ENCODE measurements around the gene CC2D2A.

CC2D2A gene

DNA sequence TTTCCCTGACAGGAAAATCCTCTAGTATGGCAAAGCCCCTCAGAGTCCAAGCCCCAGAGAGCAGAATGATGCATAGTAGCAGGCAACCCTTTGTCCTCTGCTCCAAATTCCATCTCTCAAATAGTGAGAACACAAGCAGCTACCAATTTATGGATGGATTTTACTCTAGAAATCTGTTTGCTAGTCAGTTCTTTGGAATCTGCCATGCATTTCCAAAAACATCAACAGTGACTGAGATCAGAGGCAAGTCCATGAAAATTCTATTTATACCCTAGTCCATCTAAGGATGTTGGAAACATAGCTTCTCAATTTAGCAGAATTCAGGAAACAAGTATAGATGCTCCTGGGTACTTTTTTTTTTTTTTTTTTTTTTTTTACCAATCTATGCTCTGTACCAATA lies 10.0 kb upstream of the CC2D2A start:
- H3K4me1 ChIP-seq (ENCODE audit: control insufficient read depth, insufficient read depth, low read length) = no peaks in the 10 kb centered on the region
- H3K27me3 ChIP-seq (ENCODE audit: control insufficient read depth, insufficient read depth, low read length, poor library complexity, severe bottlenecking) = no peaks in the 10 kb centered on the region
- no peaks in the 10 kb centered on the region for H3K9me3 ChIP-seq (ENCODE audit: control insufficient read depth, low read length)
- H3K4me3 ChIP-seq (ENCODE audit: insufficient read depth, low read depth, low read length) = no peak overlapping the region
- H3K36me3 ChIP-seq (ENCODE audit: control insufficient read depth, insufficient read depth, low read length) = no peaks in the 10 kb centered on the region
- no peak overlapping the region for H3K27ac ChIP-seq (ENCODE audit: insufficient read depth, low read depth, low read length, poor library complexity, severe bottlenecking)

DNA sequence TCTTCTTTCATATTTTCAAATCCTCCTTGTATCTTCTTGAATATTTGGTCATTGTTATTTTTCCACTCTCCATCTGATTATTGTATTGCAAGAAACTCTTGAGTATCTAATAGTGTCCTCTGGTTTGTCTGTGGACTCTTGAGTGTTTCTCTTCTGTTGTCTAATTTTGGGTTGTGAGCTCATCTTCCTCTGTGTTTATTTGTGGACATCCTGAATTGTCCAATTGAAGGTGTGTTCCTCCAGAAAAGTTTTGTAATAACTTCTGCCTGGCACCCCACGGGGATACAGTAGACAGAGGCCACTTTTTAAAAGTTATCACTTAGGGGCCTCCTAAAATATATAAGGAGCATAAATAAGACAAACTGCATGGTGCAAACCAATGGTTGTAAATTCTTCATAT lies 3.1 kb upstream of the CC2D2A start:
- Histone ChIP-seq H3K36me3 (ENCODE audit: control insufficient read depth, insufficient read depth, low read length) (no peaks in the 10 kb centered on the region), H3K27me3 (ENCODE audit: control insufficient read depth, insufficient read depth, low read length, poor library complexity, severe bottlenecking) (no peaks in the 10 kb centered on the region), H3K9me3 (ENCODE audit: control insufficient read depth, low read length) (no peaks in the 10 kb centered on the region), H3K4me3 (ENCODE audit: insufficient read depth, low read depth, low read length) (no peak overlapping the region), H3K27ac (ENCODE audit: insufficient read depth, low read depth, low read length, poor library complexity, severe bottlenecking) (no peak overlapping the region), H3K4me1 (ENCODE audit: control insufficient read depth, insufficient read depth, low read length) (no peaks in the 10 kb centered on the region)
- WGBS, 2 experiments = 86 to 95% methylated on average over 1 of the region's 1 CpG

DNA sequence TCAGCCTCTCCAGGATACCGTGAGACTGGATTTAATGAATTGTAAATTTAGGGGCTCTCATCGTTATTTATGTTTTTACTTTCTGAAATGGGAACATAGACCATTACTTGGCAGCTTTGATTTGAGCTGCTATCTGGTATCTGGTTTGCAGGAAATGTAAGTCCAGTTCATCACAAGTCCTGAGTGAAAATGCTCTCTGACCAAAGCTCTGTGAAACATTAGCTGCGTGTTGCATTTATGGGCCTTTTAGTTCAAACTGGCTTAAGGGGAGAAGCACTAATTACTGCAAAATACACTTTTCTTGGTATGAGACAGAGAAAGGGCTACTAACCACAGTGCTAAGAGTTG lies 420 bp downstream of the CC2D2A start:
- WGBS, 2 experiments = 31 to 32% methylated on average over 3 of the region's 3 CpGs
- H3K27ac ChIP-seq (ENCODE audit: insufficient read depth, low read depth, low read length, poor library complexity, severe bottlenecking) = peak overlapping the region; percentile 1

DNA sequence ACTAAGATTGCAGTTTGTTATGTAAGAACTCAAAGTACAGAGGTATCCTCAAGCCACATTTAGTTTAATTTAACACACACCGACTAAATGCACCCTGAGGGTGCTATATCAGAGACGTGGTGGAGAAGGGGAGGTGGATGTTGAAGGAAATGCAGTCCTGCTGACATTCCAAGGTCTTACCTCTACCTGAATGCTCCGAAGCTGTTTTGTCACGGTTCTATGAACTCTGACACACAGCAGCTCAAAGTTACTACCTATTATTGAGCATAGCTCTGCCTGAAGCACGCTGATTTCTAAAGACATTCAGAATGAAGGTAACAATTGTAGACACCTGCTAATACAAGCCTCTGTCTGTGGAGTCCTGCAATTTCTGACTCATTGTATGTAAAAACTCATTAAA lies 6.7 kb downstream of the CC2D2A start:
- Histone ChIP-seq H3K36me3 (ENCODE audit: control insufficient read depth, insufficient read depth, low read length) (no peaks in the 10 kb centered on the region), H3K4me1 (ENCODE audit: control insufficient read depth, insufficient read depth, low read length) (peaks cover 7% of the 10 kb centered on the region), H3K27ac (ENCODE audit: insufficient read depth, low read depth, low read length, poor library complexity, severe bottlenecking) (no peak overlapping the region), H3K27me3 (ENCODE audit: control insufficient read depth, insufficient read depth, low read length, poor library complexity, severe bottlenecking) (no peaks in the 10 kb centered on the region), H3K9me3 (ENCODE audit: control insufficient read depth, low read length) (no peaks in the 10 kb centered on the region), H3K4me3 (ENCODE audit: insufficient read depth, low read depth, low read length) (no peak overlapping the region)
- 91 to 93% methylated on average over 4 to 5 of the region's 5 CpGs for WGBS, 2 experiments

More for the DNA sequence above, 420 bp downstream of the CC2D2A start:
- Histone ChIP-seq H3K9me3 (ENCODE audit: control insufficient read depth, low read length) (no peaks in the 10 kb centered on the region), H3K4me1 (ENCODE audit: control insufficient read depth, insufficient read depth, low read length) (no peaks in the 10 kb centered on the region), H3K4me3 (ENCODE audit: insufficient read depth, low read depth, low read length) (peak overlapping the region; percentile 55), H3K36me3 (ENCODE audit: control insufficient read depth, insufficient read depth, low read length) (no peaks in the 10 kb centered on the region), H3K27me3 (ENCODE audit: control insufficient read depth, insufficient read depth, low read length, poor library complexity, severe bottlenecking) (no peaks in the 10 kb centered on the region)

DNA sequence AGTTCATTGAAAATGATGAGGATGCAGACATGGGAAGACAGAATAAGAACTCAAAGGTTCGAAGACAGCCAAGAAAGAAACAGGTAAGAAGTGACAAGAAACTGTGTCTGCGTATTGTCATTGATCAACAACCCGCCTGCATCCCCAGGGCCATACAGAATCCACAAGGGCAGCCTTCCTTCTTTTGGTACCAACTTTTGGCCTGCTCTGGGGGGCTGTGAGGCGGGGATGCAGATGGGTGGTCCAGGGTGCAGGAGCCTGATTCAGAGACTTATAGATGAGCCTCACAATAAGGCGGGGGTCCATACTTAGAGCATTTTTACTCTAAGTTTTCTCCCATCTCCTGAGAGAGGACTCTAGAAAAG lies 9.0 kb downstream of the CC2D2A start:
- Histone ChIP-seq H3K4me3 (ENCODE audit: insufficient read depth, low read depth, low read length) (peak overlapping the region; percentile 49), H3K36me3 (ENCODE audit: control insufficient read depth, insufficient read depth, low read length) (no peaks in the 10 kb centered on the region), H3K27ac (ENCODE audit: insufficient read depth, low read depth, low read length, poor library complexity, severe bottlenecking) (peak overlapping the region; percentile 89), H3K9me3 (ENCODE audit: control insufficient read depth, low read length) (no peaks in the 10 kb centered on the region), H3K27me3 (ENCODE audit: control insufficient read depth, insufficient read depth, low read length, poor library complexity, severe bottlenecking) (no peaks in the 10 kb centered on the region), H3K4me1 (ENCODE audit: control insufficient read depth, insufficient read depth, low read length) (peaks cover 7% of the 10 kb centered on the region)
- WGBS, 2 experiments = 69 to 81% methylated on average over 5 of the region's 5 CpGs

DNA sequence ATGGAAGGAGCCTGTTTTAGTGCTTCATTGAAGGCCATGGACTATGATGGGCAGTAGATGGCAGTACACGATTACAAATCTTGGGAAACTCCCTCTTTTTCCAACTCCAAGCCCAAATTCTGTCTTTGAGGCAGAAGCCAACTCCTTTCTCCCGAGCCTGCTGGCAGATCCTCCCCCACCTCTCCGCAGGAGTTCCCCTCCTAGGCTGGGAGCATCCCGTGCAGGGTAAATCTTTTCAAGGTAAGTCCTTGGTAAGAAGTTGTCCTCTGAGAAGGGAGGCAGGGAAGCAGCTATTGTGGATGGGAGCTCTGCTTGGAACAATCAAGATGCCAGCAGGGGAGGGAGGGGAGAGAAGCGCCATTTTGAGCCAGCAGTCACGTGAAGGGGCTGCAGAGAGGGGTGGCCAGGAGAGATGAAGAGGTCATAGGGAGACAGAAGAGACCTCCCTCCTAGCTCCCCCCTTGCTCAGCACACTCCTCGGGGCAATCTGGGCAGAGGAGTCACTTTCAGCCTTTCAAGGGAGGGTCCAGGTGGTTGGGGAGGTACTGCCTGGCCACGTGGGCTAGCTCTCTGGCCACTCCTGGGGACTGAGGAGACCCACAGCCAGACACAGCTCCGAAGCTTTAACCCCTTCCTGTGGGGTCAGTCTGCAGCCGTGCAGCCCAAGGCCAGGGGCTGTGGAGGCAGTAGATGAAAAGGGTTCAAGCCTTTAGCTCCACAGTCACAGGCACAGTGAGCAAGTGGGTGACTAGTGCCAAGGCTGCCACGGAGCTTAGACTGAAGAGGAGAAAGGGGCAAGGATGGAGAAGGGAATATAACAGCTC lies 9.6 kb downstream of the CC2D2A start:
- peak overlapping the region; percentile 49 for H3K4me3 ChIP-seq (ENCODE audit: insufficient read depth, low read depth, low read length)
- 5 to 6% methylated on average over 11 of the region's 11 CpGs for WGBS, 2 experiments
- H3K9me3 ChIP-seq (ENCODE audit: control insufficient read depth, low read length) = no peaks in the 10 kb centered on the region
- H3K4me1 ChIP-seq (ENCODE audit: control insufficient read depth, insufficient read depth, low read length) = peaks cover 7% of the 10 kb centered on the region
- H3K27me3 ChIP-seq (ENCODE audit: control insufficient read depth, insufficient read depth, low read length, poor library complexity, severe bottlenecking) = no peaks in the 10 kb centered on the region
- no peaks in the 10 kb centered on the region for H3K36me3 ChIP-seq (ENCODE audit: control insufficient read depth, insufficient read depth, low read length)
- peak overlapping the region; percentile 89 for H3K27ac ChIP-seq (ENCODE audit: insufficient read depth, low read depth, low read length, poor library complexity, severe bottlenecking)

DNA sequence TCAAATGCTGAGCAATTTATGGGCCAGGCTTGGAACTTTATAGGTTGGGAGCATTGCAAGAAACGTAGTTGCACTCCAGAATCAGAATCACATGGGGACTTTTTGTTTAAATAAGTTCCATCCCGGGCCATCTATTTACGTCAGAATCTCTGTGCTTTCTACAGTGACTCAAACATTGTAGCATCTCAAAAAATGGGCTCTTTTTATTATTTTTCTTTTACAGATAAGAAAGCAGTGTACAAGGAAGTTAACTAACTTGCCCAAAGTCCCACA lies 10.2 kb downstream of the CC2D2A start:
- peak overlapping the region; percentile 49 for H3K4me3 ChIP-seq (ENCODE audit: insufficient read depth, low read depth, low read length)
- H3K27ac ChIP-seq (ENCODE audit: insufficient read depth, low read depth, low read length, poor library complexity, severe bottlenecking) = no peak overlapping the region
- H3K4me1 ChIP-seq (ENCODE audit: control insufficient read depth, insufficient read depth, low read length) = peaks cover 7% of the 10 kb centered on the region
- no peaks in the 10 kb centered on the region for H3K36me3 ChIP-seq (ENCODE audit: control insufficient read depth, insufficient read depth, low read length)
- 76 to 77% methylated on average over 3 of the region's 3 CpGs for WGBS, 2 experiments
- H3K27me3 ChIP-seq (ENCODE audit: control insufficient read depth, insufficient read depth, low read length, poor library complexity, severe bottlenecking) = no peaks in the 10 kb centered on the region
- no peaks in the 10 kb centered on the region for H3K9me3 ChIP-seq (ENCODE audit: control insufficient read depth, low read length)

DNA sequence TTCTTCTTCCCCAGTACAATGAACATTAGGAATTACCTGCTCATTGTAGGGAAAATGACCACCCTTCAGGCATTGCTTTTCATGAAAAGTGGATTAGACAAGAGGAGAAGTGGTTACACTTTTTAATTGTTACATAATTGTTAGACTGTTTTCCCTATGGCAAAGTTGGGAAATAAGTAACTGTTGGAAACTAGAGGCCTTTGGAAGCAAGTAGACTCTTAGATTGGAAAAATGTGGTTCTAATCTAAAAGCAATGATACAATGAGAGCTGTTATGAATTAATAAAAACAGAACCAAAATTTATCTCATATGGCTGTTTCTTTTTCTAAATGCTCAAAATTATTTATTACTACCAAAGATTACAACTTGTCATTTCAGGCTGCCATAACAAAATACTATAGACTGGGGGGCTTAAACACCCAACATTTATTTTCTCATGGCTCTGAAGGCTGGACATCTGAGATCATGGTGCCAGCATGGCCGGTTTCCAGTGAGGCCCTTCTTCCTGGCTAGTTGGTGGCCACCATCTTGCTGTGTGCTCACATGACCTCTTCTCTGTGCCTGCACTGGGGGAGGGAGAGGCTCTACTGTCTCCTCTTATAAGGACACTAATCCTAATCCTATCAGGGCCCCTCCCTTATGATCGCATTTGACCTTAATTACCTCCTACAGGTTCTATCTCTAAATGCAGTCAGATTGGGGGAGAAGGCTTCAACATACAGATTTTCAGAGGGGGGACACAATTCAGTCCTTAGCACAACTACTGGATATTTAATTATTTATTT lies 12.5 kb downstream of the CC2D2A start:
- Histone ChIP-seq H3K27ac (ENCODE audit: insufficient read depth, low read depth, low read length, poor library complexity, severe bottlenecking) (no peak overlapping the region), H3K9me3 (ENCODE audit: control insufficient read depth, low read length) (no peaks in the 10 kb centered on the region), H3K4me1 (ENCODE audit: control insufficient read depth, insufficient read depth, low read length) (peaks cover 7% of the 10 kb centered on the region), H3K27me3 (ENCODE audit: control insufficient read depth, insufficient read depth, low read length, poor library complexity, severe bottlenecking) (no peaks in the 10 kb centered on the region), H3K36me3 (ENCODE audit: control insufficient read depth, insufficient read depth, low read length) (no peaks in the 10 kb centered on the region), H3K4me3 (ENCODE audit: insufficient read depth, low read depth, low read length) (no peak overlapping the region)
- WGBS, 2 experiments = 94 to 100% methylated on average over 1 to 2 of the region's 2 CpGs

DNA sequence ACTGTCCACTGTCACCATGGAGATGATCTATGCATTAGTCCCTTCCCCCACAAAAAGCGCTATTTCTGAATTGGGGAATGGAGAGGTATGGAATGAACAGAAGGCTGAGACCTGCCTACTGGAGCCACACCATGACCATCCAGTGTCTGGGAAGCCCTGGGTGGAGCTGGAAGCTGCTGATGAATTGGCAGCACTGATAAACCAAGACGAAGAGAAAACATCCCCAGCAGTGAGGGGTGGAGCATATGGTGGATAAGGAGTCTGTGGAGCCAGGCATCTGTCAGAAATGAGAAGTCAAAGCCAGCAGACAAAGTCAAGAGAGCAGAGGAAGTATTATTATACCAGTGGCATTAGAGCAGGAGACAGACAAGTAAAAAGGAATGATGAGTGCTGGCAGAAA lies 13.2 kb downstream of the CC2D2A start:
- 79 to 90% methylated on average over 2 of the region's 2 CpGs for WGBS, 2 experiments
- no peaks in the 10 kb centered on the region for H3K36me3 ChIP-seq (ENCODE audit: control insufficient read depth, insufficient read depth, low read length)
- no peaks in the 10 kb centered on the region for H3K27me3 ChIP-seq (ENCODE audit: control insufficient read depth, insufficient read depth, low read length, poor library complexity, severe bottlenecking)
- H3K9me3 ChIP-seq (ENCODE audit: control insufficient read depth, low read length) = no peaks in the 10 kb centered on the region
- no peak overlapping the region for H3K27ac ChIP-seq (ENCODE audit: insufficient read depth, low read depth, low read length, poor library complexity, severe bottlenecking)
- H3K4me3 ChIP-seq (ENCODE audit: insufficient read depth, low read depth, low read length) = no peak overlapping the region
- peaks cover 7% of the 10 kb centered on the region for H3K4me1 ChIP-seq (ENCODE audit: control insufficient read depth, insufficient read depth, low read length)

DNA sequence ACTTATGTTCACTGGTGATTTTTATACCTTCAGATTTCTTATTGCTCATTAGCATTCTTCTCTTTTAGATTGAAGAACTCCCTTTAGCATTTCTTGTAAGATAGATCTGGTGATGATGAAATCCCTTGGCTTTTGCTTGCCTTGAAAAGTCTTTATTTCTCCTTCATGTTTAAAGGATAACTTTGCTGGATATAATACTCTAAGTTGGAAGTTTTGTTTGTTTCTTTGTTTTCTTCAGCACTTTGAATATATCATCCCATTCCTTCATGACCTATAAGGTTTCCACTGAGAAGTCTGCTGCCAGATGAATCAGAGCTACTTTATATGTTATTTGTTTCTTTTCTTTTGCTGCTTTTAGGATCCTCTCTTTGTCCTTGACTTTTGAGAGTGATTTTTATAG lies 18.5 kb downstream of the CC2D2A start:
- H3K4me3 ChIP-seq (ENCODE audit: insufficient read depth, low read depth, low read length) = no peak overlapping the region
- no peak overlapping the region for H3K27ac ChIP-seq (ENCODE audit: insufficient read depth, low read depth, low read length, poor library complexity, severe bottlenecking)
- H3K4me1 ChIP-seq (ENCODE audit: control insufficient read depth, insufficient read depth, low read length) = no peaks in the 10 kb centered on the region
- H3K9me3 ChIP-seq (ENCODE audit: control insufficient read depth, low read length) = no peaks in the 10 kb centered on the region
- H3K27me3 ChIP-seq (ENCODE audit: control insufficient read depth, insufficient read depth, low read length, poor library complexity, severe bottlenecking) = no peaks in the 10 kb centered on the region
- H3K36me3 ChIP-seq (ENCODE audit: control insufficient read depth, insufficient read depth, low read length) = no peaks in the 10 kb centered on the region
